HG03196 (cell line): ENCODE measurements around the gene SRC.
"Not testable (repeated sequence)": the region's sequence is repeated elsewhere in the genome, so short reads cannot be mapped to it uniquely, and the experiment has no call there.

Source experiments
- ATAC-seq: cut with Tn5 transposase; IDR thresholded peaks from one replicate; pipeline ENCODE4 v1.9.1; 2021; ENCODE audit not compliant: unreplicated experiment

Gene SRC

GRCh38 chr20:37361336-37361735, 15.4 kb downstream of the SRC start:
- no peak for ATAC-seq

GRCh38 chr20:37362231-37362792, 16.4 kb downstream of the SRC start:
- no peak for ATAC-seq

GRCh38 chr20:37362821-37363220, 16.9 kb downstream of the SRC start:
- ATAC-seq = no peak

- ATAC-seq = no peak
Measured at GRCh38 chr20:37363221-37364012, 17.5 kb downstream of the SRC start.

GRCh38 chr20:37364013-37364926, 18.3 kb downstream of the SRC start:
- ATAC-seq = no peak

- ATAC-seq = no peak
Measured at GRCh38 chr20:37364927-37365272, 19.0 kb downstream of the SRC start.

GRCh38 chr20:37365760-37366638, 20.1 kb downstream of the SRC start:
- peak; percentile 61 for ATAC-seq

GRCh38 chr20:37366743-37367142, 20.8 kb downstream of the SRC start:
- no peak for ATAC-seq

GRCh38 chr20:37369846-37370245, 23.9 kb downstream of the SRC start:
- no peak for ATAC-seq

GRCh38 chr20:37371845-37372244, 25.9 kb downstream of the SRC start:
- ATAC-seq = not testable (repeated sequence)

- ATAC-seq = no peak
Measured at GRCh38 chr20:37372441-37372840, 26.5 kb downstream of the SRC start.

GRCh38 chr20:37373020-37373598, 27.2 kb downstream of the SRC start:
- ATAC-seq = no peak

GRCh38 chr20:37375227-37375626, 29.3 kb downstream of the SRC start:
- peak; percentile 39 for ATAC-seq

GRCh38 chr20:37376324-37376723, 30.4 kb downstream of the SRC start:
- no peak for ATAC-seq

GRCh38 chr20:37376791-37377190, 30.9 kb downstream of the SRC start:
- no peak for ATAC-seq

- no peak for ATAC-seq
Measured at GRCh38 chr20:37377346-37378081, 31.6 kb downstream of the SRC start.

- ATAC-seq = no peak
Measured at GRCh38 chr20:37378420-37378784, 32.5 kb downstream of the SRC start.

- no peak for ATAC-seq
Measured at GRCh38 chr20:37378785-37379598, 33.1 kb downstream of the SRC start.
